Type B pancreatic cell (in vitro differentiated cells): ENCODE measurements around the gene SLC6A3. TPM values are rescaled to one million over a fixed set of nuclear protein-coding genes. Genes with fewer than 3 reads are reported as not detected.

Experiments used
- DNase-seq: peaks from one replicate; pipeline ENCODE4 v3.0.0; 2021; ENCODE audit warnings: mixed read lengths; ENCODE audit not compliant: unreplicated experiment; ENCODE audit errors: extremely low spot score
- H3K27ac Mint-ChIP-seq: 2 replicates; pipeline ENCODE4 v1.8.0; 2021; ENCODE audit warnings: mild to moderate bottlenecking, mixed read lengths
- H3K27me3 Mint-ChIP-seq: 2 replicates; pipeline ENCODE4 v1.8.0; 2021; ENCODE audit warnings: mixed read lengths
- H3K36me3 Mint-ChIP-seq: 2 replicates; pipeline ENCODE4 v1.8.0; 2021; ENCODE audit warnings: mixed read lengths
- H3K4me1 Mint-ChIP-seq: one replicate; pipeline ENCODE4 v1.8.0; 2021; ENCODE audit warnings: mixed read lengths; ENCODE audit not compliant: unreplicated experiment
- H3K4me3 Mint-ChIP-seq: 2 replicates; pipeline ENCODE4 v1.8.0; 2021; ENCODE audit warnings: mild to moderate bottlenecking, mixed read lengths
- H3K9me3 Mint-ChIP-seq: 2 replicates; pipeline ENCODE4 v1.8.0; 2021; ENCODE audit warnings: mixed read lengths
- CTCF ChIP-seq: fragments of 200-600 bp; sonication (generic); conservative IDR thresholded peaks from 2 replicates; pipeline ENCODE4 v1.5.0; 2021; ENCODE audit warnings: antibody characterized with exemption, mild to moderate bottlenecking
- total RNA-seq: library from RNA; stranded (reverse); gene quantifications from 2 replicates; pipeline ENCODE4 v1.2.1, GENCODE V29; 2021; ENCODE audit warnings: low replicate concordance

Gene SLC6A3
- total RNA-seq, 1 donor from 2014 or later, result 0.19 TPM

- Mint-ChIP-seq H3K4me3 (no peak overlapping the region), H3K27ac (no peak overlapping the region), H3K36me3 (peaks cover 4% of the 10 kb centered on the region), H3K4me1 (no peaks in the 10 kb centered on the region), H3K27me3 (no peaks in the 10 kb centered on the region), H3K9me3 (no peaks in the 10 kb centered on the region)
- no peak for TF ChIP-seq CTCF
- DNase-seq, result no peak
These were observed 38.9 kb upstream of the SLC6A3 start for GRCh38 chr5:1483856-1484729.

- Mint-ChIP-seq H3K27ac (no peak overlapping the region), H3K4me3 (no peak overlapping the region), H3K36me3 (peaks cover 2% of the 10 kb centered on the region), H3K9me3 (no peaks in the 10 kb centered on the region), H3K27me3 (no peaks in the 10 kb centered on the region), H3K4me1 (no peaks in the 10 kb centered on the region)
- DNase-seq, result no peak
- no peak for TF ChIP-seq CTCF
These were observed 37.8 kb upstream of the SLC6A3 start for GRCh38 chr5:1483064-1483463.

GRCh38 chr5:1481959-1482331, 36.7 kb upstream of the SLC6A3 start:
- Mint-ChIP-seq H3K27ac (no peak overlapping the region), H3K36me3 (no peaks in the 10 kb centered on the region), H3K9me3 (no peaks in the 10 kb centered on the region), H3K4me3 (no peak overlapping the region), H3K27me3 (no peaks in the 10 kb centered on the region), H3K4me1 (no peaks in the 10 kb centered on the region)
- no peak for DNase-seq
- no peak for TF ChIP-seq CTCF

GRCh38 chr5:1481266-1481958, 36.2 kb upstream of the SLC6A3 start:
- Mint-ChIP-seq H3K9me3 (no peaks in the 10 kb centered on the region), H3K27ac (no peak overlapping the region), H3K27me3 (no peaks in the 10 kb centered on the region), H3K4me1 (no peaks in the 10 kb centered on the region), H3K4me3 (no peak overlapping the region), H3K36me3 (no peaks in the 10 kb centered on the region)
- no peak for DNase-seq
- TF ChIP-seq CTCF, result no peak

GRCh38 chr5:1480806-1481205, 35.6 kb upstream of the SLC6A3 start:
- H3K4me3 Mint-ChIP-seq, result no peak overlapping the region
- H3K9me3 Mint-ChIP-seq, result no peaks in the 10 kb centered on the region
- H3K36me3 Mint-ChIP-seq, result no peaks in the 10 kb centered on the region
- no peak for DNase-seq
- H3K27me3 Mint-ChIP-seq, result no peaks in the 10 kb centered on the region
- TF ChIP-seq CTCF, result no peak
- H3K27ac Mint-ChIP-seq, result no peak overlapping the region
- H3K4me1 Mint-ChIP-seq, result no peaks in the 10 kb centered on the region
